GM12878 (cell line): Measurements from ENCODE around the gene LRRC31. TPM values are rescaled to one million over a fixed set of nuclear protein-coding genes. Genes with fewer than 3 reads are reported as not detected.
A peak's percentile ranks its signal among the peaks of the same experiment; 100 is the strongest.

Source experiments
- ATAC-seq: fragments of 200-7000 bp; cut with Tn5 transposase; 3 replicates; pipeline ENCODE4 v1.9.1; 2020; ENCODE audit warnings: mild to moderate bottlenecking, moderate library complexity
- BruUV-seq: library from RNA; stranded (reverse); fragments of 400-500 nt; replicated peaks from 2 replicates; lab custom pipeline; 2021; lab: Mats Ljungman, UMichigan
- CTCF ChIA-PET: fragments of 300-600 bp; sonication (Branson Sonifier 250); formaldehyde crosslinking; extraction: SDS; loops from one replicate; lab custom pipeline; 2021; ENCODE audit warnings: inconsistent platforms; lab: Yijun Ruan, JAX
- POLR2A ChIA-PET: fragments of 350-600 bp; formaldehyde crosslinking; extraction: SDS; loops from one replicate; lab custom pipeline; 2021; ENCODE audit warnings: inconsistent platforms; lab: Charles Lee
- RAD21 ChIA-PET: fragments of 300-600 bp; sonication (Branson Sonifier 250); formaldehyde crosslinking; loops from one replicate; lab custom pipeline; 2023; ENCODE audit warnings: antibody characterized with exemption; ENCODE audit not compliant: unreplicated experiment; lab: Charles Lee
- SMC1A ChIA-PET: fragments of 300-600 bp; sonication (Branson Sonifier 250); formaldehyde crosslinking; loops from one replicate; lab custom pipeline; 2023; ENCODE audit not compliant: unreplicated experiment, uncharacterized antibody; lab: Charles Lee
- DNase-seq: peaks from one replicate; pipeline ENCODE4 v3.0.0-alpha.2; 2011; ENCODE audit warnings: low read depth, low spot score
- FAIRE-seq: peaks from 3 replicates; lab custom pipeline; 2011; peaks lifted over from hg19 to GRCh38; lab: Jason Lieb, UNC
- H2AFZ ChIP-seq: 2 replicates; pipeline ENCODE4 v1.6.0; 2011; ENCODE audit warnings: low read depth, low read length, control low read depth; ENCODE audit not compliant: control insufficient read depth
- H3K27ac ChIP-seq: 2 replicates; pipeline ENCODE4 v1.5.1; 2011; ENCODE audit warnings: control low read depth; ENCODE audit not compliant: control insufficient read depth, insufficient read depth
- H3K27me3 ChIP-seq, 2 experiments: replicated peaks in 1 of 2; 2 replicates each; pipeline versions ENCODE4 v1.6.0 to v1.6.1; 2011; ENCODE audit warnings: low read length in 1 of 2; ENCODE audit not compliant: control insufficient read depth in 2 of 2, insufficient read depth in 2 of 2
- H3K36me3 ChIP-seq, 2 experiments: 2 replicates each; pipeline ENCODE4 v1.5.1; 2011; ENCODE audit warnings: low read length in 1 of 2; ENCODE audit not compliant: control insufficient read depth in 2 of 2, insufficient read depth in 2 of 2
- H3K4me1 ChIP-seq: 2 replicates; pipeline ENCODE4 v1.6.1; 2011; ENCODE audit warnings: mild to moderate bottlenecking, low read length, moderate library complexity, mixed read lengths; ENCODE audit not compliant: control insufficient read depth, insufficient read depth
- H3K4me2 ChIP-seq: 2 replicates; pipeline ENCODE4 v1.6.0; 2011; ENCODE audit warnings: control low read depth; ENCODE audit not compliant: control insufficient read depth, insufficient read depth
- H3K4me3 ChIP-seq: fragments of 200-600 bp; sonication (generic); 2 replicates; pipeline ENCODE4 v1.5.1; 2016
- H3K79me2 ChIP-seq: 2 replicates; pipeline ENCODE4 v1.6.0; 2011; ENCODE audit warnings: low read length; ENCODE audit not compliant: control insufficient read depth, insufficient read depth
- H3K9ac ChIP-seq: 2 replicates; pipeline ENCODE4 v1.8.0; 2011; ENCODE audit warnings: low read length, control low read depth, mixed read lengths; ENCODE audit not compliant: control insufficient read depth, insufficient read depth
- H3K9me3 ChIP-seq: replicated peaks from 3 replicates; pipeline ENCODE4 v1.5.1; 2011; ENCODE audit warnings: mild to moderate bottlenecking, low read length; ENCODE audit not compliant: control insufficient read depth, insufficient read depth
- H4K20me1 ChIP-seq: 2 replicates; pipeline ENCODE4 v1.6.0; 2011; ENCODE audit not compliant: control insufficient read depth, insufficient read depth
- ATF2 ChIP-seq: IDR thresholded peaks from 2 replicates; pipeline ENCODE4 v1.6.1; 2012; ENCODE audit warnings: low read length, inconsistent platforms
- BMI1 ChIP-seq: fragments of 450-650 bp; IDR thresholded peaks from 2 replicates; pipeline ENCODE4 v1.6.1; 2016; ENCODE audit warnings: mild to moderate bottlenecking, moderate library complexity, borderline replicate concordance
- CBX3 ChIP-seq: fragments of 200-600 bp; sonication (generic); IDR thresholded peaks from 2 replicates; pipeline ENCODE4 v1.6.1; 2016; ENCODE audit warnings: low read depth, borderline replicate concordance
- EP300 ChIP-seq, 2 experiments: fragments of 150-350 bp in 1 of 2; IDR thresholded peaks; 2 replicates each; pipeline ENCODE4 v1.6.1; 2011 to 2012; ENCODE audit warnings: low read depth in 2 of 2, low read length in 2 of 2, borderline replicate concordance in 1 of 2, improper control_type of control experiment in 1 of 2, inconsistent platforms in 1 of 2; ENCODE audit not compliant: control insufficient read depth in 1 of 2
- FOXK2 ChIP-seq: fragments of 450-650 bp; IDR thresholded peaks from 2 replicates; pipeline ENCODE4 v1.6.1; 2017; ENCODE audit warnings: mild to moderate bottlenecking, moderate library complexity
- IRF4 ChIP-seq: IDR thresholded peaks from 2 replicates; pipeline ENCODE4 v1.6.1; 2011; ENCODE audit warnings: low read depth, low read length
- KAT2A ChIP-seq: conservative IDR thresholded peaks from 2 replicates; pipeline ENCODE4 v1.6.1; 2011; ENCODE audit warnings: low read depth, low read length; ENCODE audit not compliant: control insufficient read depth
- MTA3 ChIP-seq: IDR thresholded peaks from 2 replicates; pipeline ENCODE4 v1.6.1; 2012; ENCODE audit warnings: low read length, inconsistent platforms, borderline replicate concordance
- NFXL1 ChIP-seq: fragments of 450-650 bp; IDR thresholded peaks from 2 replicates; pipeline ENCODE4 v1.6.1; 2017; ENCODE audit warnings: antibody characterized with exemption, mild to moderate bottlenecking, borderline replicate concordance
- NFYA ChIP-seq: IDR thresholded peaks from 2 replicates; pipeline ENCODE4 v1.6.1; 2011; ENCODE audit warnings: low read depth, mild to moderate bottlenecking, low read length, improper control_type of control experiment, borderline replicate concordance
- NFYB ChIP-seq: IDR thresholded peaks from 2 replicates; pipeline ENCODE4 v1.6.1; 2011; ENCODE audit warnings: low read depth, mild to moderate bottlenecking, low read length, improper control_type of control experiment, moderate library complexity; ENCODE audit not compliant: insufficient read depth
- NKRF ChIP-seq: fragments of 450-650 bp; conservative IDR thresholded peaks from 2 replicates; pipeline ENCODE4 v1.6.1; 2017; ENCODE audit warnings: mild to moderate bottlenecking, moderate library complexity
- NR2C2 ChIP-seq: IDR thresholded peaks from 2 replicates; pipeline ENCODE4 v1.6.1; 2011; ENCODE audit warnings: borderline replicate concordance, low read depth; ENCODE audit not compliant: control insufficient read depth, insufficient read length
- NRF1 ChIP-seq: conservative IDR thresholded peaks from 2 replicates; pipeline ENCODE4 v1.6.1; 2011; ENCODE audit warnings: mild to moderate bottlenecking, low read depth, low read length, improper control_type of control experiment
- POU2F2 ChIP-seq: IDR thresholded peaks from 3 replicates; pipeline ENCODE4 v1.6.1; 2011; ENCODE audit warnings: low read depth, mild to moderate bottlenecking, low read length, borderline replicate concordance
- RUNX3 ChIP-seq: IDR thresholded peaks from 2 replicates; pipeline ENCODE4 v1.6.1; 2012; ENCODE audit warnings: low read length, inconsistent platforms
- SMARCA5 ChIP-seq: fragments of 450-650 bp; IDR thresholded peaks from 2 replicates; pipeline ENCODE4 v1.6.1; 2017; ENCODE audit warnings: mild to moderate bottlenecking
- YY1 ChIP-seq: IDR thresholded peaks from 2 replicates; pipeline ENCODE4 v1.6.1; 2011; ENCODE audit warnings: low read depth, mild to moderate bottlenecking, low read length
- ZNF384 ChIP-seq: IDR thresholded peaks from 2 replicates; pipeline ENCODE4 v1.6.1; 2012; ENCODE audit warnings: low read depth, mild to moderate bottlenecking, low read length, improper control_type of control experiment, borderline replicate concordance
- WGBS: methylation state at CpG from one replicate; pipeline ENCODE4 v1.1.6; 2016; ENCODE audit warnings: low lambda C conversion rate; ENCODE audit not compliant: insufficient replicate concordance, insufficient coverage; ENCODE audit errors: missing lambda C conversion rate; 5-methylcytosine and 5-hydroxymethylcytosine counted together
- in situ Hi-C: fragments of 300-500 bp; cut with MboI; formaldehyde crosslinking; loops from 9 replicates; pipeline ENCODE4 v1.14.3; 2018; ENCODE audit warnings: mixed read lengths
- intact Hi-C: fragments of 100-400 bp; cut with micrococcal nuclease; formaldehyde crosslinking; loops from one replicate; pipeline ENCODE4 v1.14.2; 2022; ENCODE audit not compliant: unreplicated experiment
- polyA plus RNA-seq, 11 experiments: library from polyadenylated mRNA; depleted of rRNA in 4 of 11; unstranded in 6 of 11; stranded (reverse) in 5 of 11; fragments of >200 nt; fragmentation: Nextera tagmentation in 4 of 11; fragmentation: Illumina TruSeq in 1 of 11; extraction: Ambion mirVana in 4 of 11; extraction: Trizol in 1 of 11; gene quantifications; 1 replicate in 1 of 11; 2 replicates in 10 of 11; pipeline versions ENCODE4 v1.2.1 to v1.2.3, GENCODE V29; 2011 to 2016; ENCODE audit warnings: inconsistent platforms in 2 of 11, missing spikeins in 2 of 11, low read depth in 1 of 11
- total RNA-seq, 4 experiments: library from RNA; depleted of rRNA in 3 of 4; stranded (reverse); fragments of >200 nt in 3 of 4; fragmentation: Illumina TruSeq in 1 of 4; extraction: Trizol in 1 of 4; gene quantifications; 2 replicates each; pipeline versions ENCODE4 v1.2.1 to v1.2.3, GENCODE V29; 2013 to 2021

Gene LRRC31
- total and polyA plus RNA-seq, 10 of the 15 experiments (the other 5 are each of a cell fraction or from before 2014, with no cell fraction given): 0.04 to 0.06 (median 0.06) TPM; not detected in 7

GRCh38 chr3:169836078-169836941 is 33.4 kb downstream of the LRRC31 start (continued):
- TF ChIP-seq ATF2 (peak; percentile 39; the same call in 1 of the 2 replicates), NFXL1 (no peak), IRF4 (0 out of 2 replicates have a peak, but pooled peaks have one; percentile 61), SMARCA5 (no peak), RUNX3 (peak; percentile 61), EP300 (IDR thresholded peaks at IDR 0.05; ENCODE audit: borderline replicate concordance in 1 of 2, control insufficient read depth in 1 of 2, low read depth in 2 of 2, low read length in 2 of 2) (0 out of 4 replicates have a peak, but pooled peaks of 1 of the 2 experiments have one; percentile 44), NR2C2 (no peak), ZNF384 (peak; percentile 98)

- no peak overlapping the region for H3K4me2 ChIP-seq
- no TSS peak for BruUV-seq
- ChIA-PET CTCF (interaction anchor here (0.7 to 1.3 kb wide), 4 partner anchors 22 to 52 kb away, joined by 3 to 4 read pairs (median 4); no protein-coding TSS in a partner anchor), POLR2A (no interaction called here), SMC1A (interaction anchor here (1.0 to 2.3 kb wide), 2 partner anchors 9 to 14 kb away, joined by 3 to 14 read pairs; no protein-coding TSS in a partner anchor), RAD21 (no interaction called here)
- H3K27me3 ChIP-seq: peaks cover 0 to 1% of the 10 kb centered on the region in 2 experiments; a peak in 1 of 4 replicates
- no peaks in the 10 kb centered on the region for H3K79me2 ChIP-seq
- intact Hi-C loops (no loop called here), in situ Hi-C loops (no loop called here)
- no peaks in the 10 kb centered on the region for H3K9me3 ChIP-seq
- no peaks in the 10 kb centered on the region for H4K20me1 ChIP-seq
- peak overlapping the region; percentile 90; the same call in 1 of the 2 replicates for H2AFZ ChIP-seq
- no peak overlapping the region for H3K4me3 ChIP-seq
- H3K9ac ChIP-seq: no peak overlapping the region
- WGBS: 0% methylated on average over 1 of the region's 1 CpG
- no peaks in the 10 kb centered on the region for H3K36me3 ChIP-seq
- ATAC-seq (peak; percentile 17; the same call in 2 of the 3 replicates), FAIRE-seq (no peak), DNase-seq (no peak)
- peak overlapping the region; percentile 1 for H3K27ac ChIP-seq
- peaks cover 18% of the 10 kb centered on the region for H3K4me1 ChIP-seq
- no peak for TF ChIP-seq NR2C2
- TF ChIP-seq YY1: no peak
- no peak for TF ChIP-seq NRF1
- TF ChIP-seq ZNF384: no peak
- TF ChIP-seq POU2F2: no peak
- no peak for TF ChIP-seq NFYB
- TF ChIP-seq BMI1: no peak
- TF ChIP-seq NKRF: no peak
- no peak for TF ChIP-seq MTA3
- no peak for TF ChIP-seq CBX3
- no peak for TF ChIP-seq NFYA
- no peak for TF ChIP-seq KAT2A
- no peak for TF ChIP-seq FOXK2
Measured at GRCh38 chr3:169835533-169835932, 34.2 kb downstream of the LRRC31 start.
